ENCODE measurements around the gene DDAH1. TPM values are rescaled to one million over a fixed set of nuclear protein-coding genes. Genes with fewer than 3 reads are reported as not detected.

Gene DDAH1
- total RNA-seq, 2 donors from 2014 or later, result 11.2 to 31.4 TPM

GRCh38 chr1:85289848-85290335 lies 175.1 kb downstream of the DDAH1 start:
- TF ChIP-seq CTCF (IDR thresholded peaks at IDR 0.05) (no peak), POLR2A (IDR thresholded peaks at IDR 0.05) (no peak)
- no peaks in the 10 kb centered on the region for H3K9me3 ChIP-seq
- WGBS, 2 donors, result 83 to 85% methylated on average over 4 of the region's 4 CpGs
- H3K27me3 ChIP-seq, result no peaks in the 10 kb centered on the region
- no peaks in the 10 kb centered on the region for H3K4me1 ChIP-seq
- no peak for DNase-seq
- H3K4me3 ChIP-seq, result no peak overlapping the region
- intact Hi-C loops (cut with DNase I), result no loop called here
- no peaks in the 10 kb centered on the region for H3K36me3 ChIP-seq (replicated peaks in 1 of 2; ENCODE audit: insufficient read depth in 1 of 2, low read depth in 2 of 2)
- no peak overlapping the region for H3K27ac ChIP-seq
- ATAC-seq, result no peak

- ATAC-seq (no peak), DNase-seq (no peak)
- WGBS, 2 donors, result 89 to 92% methylated on average over 9 of the region's 9 CpGs
- no peak overlapping the region for H3K27ac ChIP-seq
- no peak overlapping the region for H3K4me3 ChIP-seq
- TF ChIP-seq CTCF (IDR thresholded peaks at IDR 0.05) (no peak), POLR2A (IDR thresholded peaks at IDR 0.05) (no peak)
- H3K9me3 ChIP-seq, result no peaks in the 10 kb centered on the region
- intact Hi-C loops (cut with DNase I), result no loop called here
- no peaks in the 10 kb centered on the region for H3K27me3 ChIP-seq
- no peaks in the 10 kb centered on the region for H3K36me3 ChIP-seq (replicated peaks in 1 of 2; ENCODE audit: insufficient read depth in 1 of 2, low read depth in 2 of 2)
- H3K4me1 ChIP-seq, result no peaks in the 10 kb centered on the region
Measured at GRCh38 chr1:85289207-85289847, 175.6 kb downstream of the DDAH1 start.

GRCh38 chr1:85284202-85284601 lies 180.8 kb downstream of the DDAH1 start:
- H3K4me1 ChIP-seq, result peaks cover 5% of the 10 kb centered on the region
- WGBS, 2 donors, result 70 to 89% methylated on average over 2 of the region's 2 CpGs
- DNase-seq (no peak), ATAC-seq (no peak)
- no peak overlapping the region for H3K4me3 ChIP-seq
- intact Hi-C loops (cut with DNase I), result no loop called here
- no peaks in the 10 kb centered on the region for H3K9me3 ChIP-seq
- H3K36me3 ChIP-seq (replicated peaks in 1 of 2; ENCODE audit: insufficient read depth in 1 of 2, low read depth in 2 of 2), result no peaks in the 10 kb centered on the region
- no peaks in the 10 kb centered on the region for H3K27me3 ChIP-seq
- no peak overlapping the region for H3K27ac ChIP-seq
- no peak for TF ChIP-seq CTCF (IDR thresholded peaks at IDR 0.05)
- no peak for TF ChIP-seq POLR2A (IDR thresholded peaks at IDR 0.05)

GRCh38 chr1:85283475-85284199 lies 181.3 kb downstream of the DDAH1 start:
- ATAC-seq (peak; percentile 93), DNase-seq (peak; percentile 74 to 87 (median 82))
- H3K9me3 ChIP-seq, result no peaks in the 10 kb centered on the region

More at GRCh38 chr1:85283475-85284199, 181.3 kb downstream of the DDAH1 start:
- H3K27ac ChIP-seq, result no peak overlapping the region
- H3K36me3 ChIP-seq (replicated peaks in 1 of 2; ENCODE audit: insufficient read depth in 1 of 2, low read depth in 2 of 2), result no peaks in the 10 kb centered on the region
- no peak for TF ChIP-seq CTCF (IDR thresholded peaks at IDR 0.05)
- no peak for TF ChIP-seq POLR2A (IDR thresholded peaks at IDR 0.05)
- intact Hi-C loops (cut with DNase I), result no loop called here
- H3K4me3 ChIP-seq, result no peak overlapping the region
- no peaks in the 10 kb centered on the region for H3K27me3 ChIP-seq
- H3K4me1 ChIP-seq, result peaks cover 9% of the 10 kb centered on the region
- 34 to 45% methylated on average over 4 to 9 of the region's 11 CpGs for WGBS, 2 donors

All from body of pancreas (tissue), 4 donors.